Hematopoietic multipotent progenitor cell (in vitro differentiated cells): ENCODE results near the gene C11orf21. TPM values are rescaled to one million over a fixed set of nuclear protein-coding genes. Genes with fewer than 3 reads are reported as not detected.

Source experiments
- DNase-seq, 3 donors: peaks; one replicate each; pipeline ENCODE4 v3.0.0-alpha.2; 2011 to 2015; ENCODE audit warnings: low read depth in 2 of 3, low spot score in 2 of 3
- total RNA-seq: library from RNA; depleted of rRNA; stranded (reverse); fragments of >200 nt; gene quantifications from one replicate; pipeline ENCODE4 v1.2.3, GENCODE V29; 2012

C11orf21 gene
- total RNA-seq, 1 donor, result 56.3 TPM

- DNase-seq, result no peak
Observed at GRCh38 chr11:2321311-2321683, 19.6 kb upstream of the C11orf21 start.

GRCh38 chr11:2320568-2321310, 19.0 kb upstream of the C11orf21 start:
- no peak for DNase-seq

- no peak for DNase-seq
Observed at GRCh38 chr11:2319791-2320472, 18.2 kb upstream of the C11orf21 start.

- DNase-seq, result no peak
Observed at GRCh38 chr11:2318707-2319106, 17.0 kb upstream of the C11orf21 start.

- DNase-seq, result no peak
Observed at GRCh38 chr11:2318123-2318522, 16.4 kb upstream of the C11orf21 start.

- DNase-seq, result no peak
Observed at GRCh38 chr11:2317354-2318050, 15.8 kb upstream of the C11orf21 start.

- no peak for DNase-seq
Observed at GRCh38 chr11:2316963-2317244, 15.2 kb upstream of the C11orf21 start.

- no peak for DNase-seq
Observed at GRCh38 chr11:2316169-2316962, 14.6 kb upstream of the C11orf21 start.

- DNase-seq, result no peak
Observed at GRCh38 chr11:2315395-2316168, 13.9 kb upstream of the C11orf21 start.

GRCh38 chr11:2314525-2315394, 13.0 kb upstream of the C11orf21 start:
- peak in 2 of 3 donors; percentile 52 to 76 for DNase-seq

GRCh38 chr11:2314136-2314524, 12.4 kb upstream of the C11orf21 start:
- no peak for DNase-seq

- no peak for DNase-seq
Observed at GRCh38 chr11:2313051-2313951, 11.6 kb upstream of the C11orf21 start.

GRCh38 chr11:2312232-2313042, 10.7 kb upstream of the C11orf21 start:
- no peak for DNase-seq

GRCh38 chr11:2311353-2312133, 9.8 kb upstream of the C11orf21 start:
- DNase-seq, result no peak

GRCh38 chr11:2310786-2311352, 9.2 kb upstream of the C11orf21 start:
- DNase-seq, result no peak

GRCh38 chr11:2310073-2310785, 8.5 kb upstream of the C11orf21 start:
- no peak for DNase-seq
